ENCODE measurements around the gene TMEM176B. TPM values are rescaled to one million over a fixed set of nuclear protein-coding genes. Genes with fewer than 3 reads are reported as not detected.

TMEM176B gene
- total RNA-seq, 1 experiment from 2014 or later = 2.2 TPM

DNA sequence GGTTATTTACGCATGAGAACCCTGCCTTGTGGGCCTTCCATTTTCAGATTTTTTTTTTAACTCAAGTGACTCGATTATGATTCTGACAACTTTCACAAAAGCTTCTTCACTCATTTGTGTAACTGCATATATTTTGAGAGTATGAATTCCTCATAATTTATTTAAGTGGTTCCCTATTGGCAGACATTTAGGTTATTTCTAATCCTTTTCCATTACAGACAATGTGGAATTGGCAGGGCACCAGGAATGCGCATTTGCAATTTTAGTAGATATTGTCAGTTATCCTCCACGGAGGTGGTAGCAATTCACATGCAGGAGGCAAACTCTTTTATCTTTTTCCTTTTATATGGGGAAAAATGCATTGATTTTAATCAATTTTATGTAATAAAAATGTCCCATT, 2.5 kb downstream of the TMEM176B start:
- intact Hi-C loops (cut with micrococcal nuclease; ENCODE audit: unreplicated experiment) = no loop called here
- DNase-seq (ENCODE audit: low spot score) = peak; percentile 49
- no peak overlapping the region for H3K27ac ChIP-seq (ENCODE audit: low read depth, low read length, poor library complexity, severe bottlenecking)
- H3K9me3 ChIP-seq (ENCODE audit: low read depth, low read length, poor library complexity, severe bottlenecking) = no peaks in the 10 kb centered on the region
- no peak for TF ChIP-seq EZH2 (IDR thresholded peaks at IDR 0.05; ENCODE audit: borderline replicate concordance, low read depth, low read length, poor library complexity, severe bottlenecking)
- TF ChIP-seq, protein P1, sequence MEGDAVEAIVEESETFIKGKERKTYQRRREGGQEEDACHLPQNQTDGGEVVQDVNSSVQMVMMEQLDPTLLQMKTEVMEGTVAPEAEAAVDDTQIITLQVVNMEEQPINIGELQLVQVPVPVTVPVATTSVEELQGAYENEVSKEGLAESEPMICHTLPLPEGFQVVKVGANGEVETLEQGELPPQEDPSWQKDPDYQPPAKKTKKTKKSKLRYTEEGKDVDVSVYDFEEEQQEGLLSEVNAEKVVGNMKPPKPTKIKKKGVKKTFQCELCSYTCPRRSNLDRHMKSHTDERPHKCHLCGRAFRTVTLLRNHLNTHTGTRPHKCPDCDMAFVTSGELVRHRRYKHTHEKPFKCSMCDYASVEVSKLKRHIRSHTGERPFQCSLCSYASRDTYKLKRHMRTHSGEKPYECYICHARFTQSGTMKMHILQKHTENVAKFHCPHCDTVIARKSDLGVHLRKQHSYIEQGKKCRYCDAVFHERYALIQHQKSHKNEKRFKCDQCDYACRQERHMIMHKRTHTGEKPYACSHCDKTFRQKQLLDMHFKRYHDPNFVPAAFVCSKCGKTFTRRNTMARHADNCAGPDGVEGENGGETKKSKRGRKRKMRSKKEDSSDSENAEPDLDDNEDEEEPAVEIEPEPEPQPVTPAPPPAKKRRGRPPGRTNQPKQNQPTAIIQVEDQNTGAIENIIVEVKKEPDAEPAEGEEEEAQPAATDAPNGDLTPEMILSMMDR (conservative IDR thresholded peaks at IDR 0.05; ENCODE audit: low read depth, low read length) = no peak
- peaks cover 23% of the 10 kb centered on the region for H3K4me1 ChIP-seq (ENCODE audit: insufficient read depth, low read length, poor library complexity, severe bottlenecking)
- ChIA-PET POLR2A (ENCODE audit: low non-redundant PET) (no interaction called here), CTCF (no interaction called here)
- no peaks in the 10 kb centered on the region for H3K27me3 ChIP-seq (replicated peaks; ENCODE audit: insufficient read depth, low read depth, low read length, poor library complexity)
- BruUV-seq (replicated peaks) = no TSS peak
- H3K36me3 ChIP-seq (ENCODE audit: insufficient read depth, low read length, poor library complexity, severe bottlenecking) = no peaks in the 10 kb centered on the region
- no peak overlapping the region for H3K4me3 ChIP-seq (ENCODE audit: low read depth, low read length, poor library complexity, severe bottlenecking)

DNA sequence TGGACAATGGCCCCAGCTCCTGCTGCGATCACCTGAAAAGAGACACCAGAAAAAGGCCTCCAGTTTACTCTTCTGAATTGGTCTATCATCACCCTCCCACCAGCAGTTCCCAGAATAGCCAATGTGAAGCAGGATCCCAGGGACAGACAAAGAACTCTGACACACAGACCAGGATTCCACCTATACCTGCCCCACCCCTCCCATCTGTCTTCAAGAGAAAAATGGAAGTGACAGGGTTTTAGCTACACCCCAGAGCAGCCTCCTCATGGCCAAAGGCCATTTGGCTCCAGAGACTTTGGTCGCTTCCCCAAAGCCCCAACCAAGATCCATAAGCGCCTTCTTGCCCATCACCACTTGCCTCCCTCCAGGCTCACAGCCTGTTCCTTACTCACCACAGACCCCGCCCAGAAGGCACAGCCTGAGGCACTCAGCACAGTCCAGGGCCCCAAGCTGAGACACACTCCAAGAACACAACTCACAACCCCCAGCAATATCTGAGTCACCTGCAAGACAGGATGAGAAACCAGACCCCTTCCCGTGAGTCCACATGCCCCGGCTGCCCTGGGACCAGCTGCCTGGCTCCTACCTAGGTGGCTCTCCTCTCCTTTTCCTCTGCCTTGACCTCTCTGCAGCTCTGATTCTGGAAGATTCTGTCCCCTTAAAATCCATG, 6.5 kb downstream of the TMEM176B start:
- peaks cover 33% of the 10 kb centered on the region for H3K4me1 ChIP-seq (ENCODE audit: insufficient read depth, low read length, poor library complexity, severe bottlenecking)
- H3K9me3 ChIP-seq (ENCODE audit: low read depth, low read length, poor library complexity, severe bottlenecking) = no peaks in the 10 kb centered on the region
- ChIA-PET POLR2A (ENCODE audit: low non-redundant PET) (no interaction called here), CTCF (no interaction called here)
- no peak overlapping the region for H3K4me3 ChIP-seq (ENCODE audit: low read depth, low read length, poor library complexity, severe bottlenecking)
- TF ChIP-seq EZH2 (IDR thresholded peaks at IDR 0.05; ENCODE audit: borderline replicate concordance, low read depth, low read length, poor library complexity, severe bottlenecking) = no peak
- TF ChIP-seq, protein P1 (conservative IDR thresholded peaks at IDR 0.05; ENCODE audit: low read depth, low read length) = no peak
- H3K27me3 ChIP-seq (replicated peaks; ENCODE audit: insufficient read depth, low read depth, low read length, poor library complexity) = no peaks in the 10 kb centered on the region
- no peak overlapping the region for H3K27ac ChIP-seq (ENCODE audit: low read depth, low read length, poor library complexity, severe bottlenecking)
- DNase-seq (ENCODE audit: low spot score) = no peak
- no peaks in the 10 kb centered on the region for H3K36me3 ChIP-seq (ENCODE audit: insufficient read depth, low read length, poor library complexity, severe bottlenecking)
- no TSS peak for BruUV-seq (replicated peaks)
- intact Hi-C loops (cut with micrococcal nuclease; ENCODE audit: unreplicated experiment) = no loop called here

DNA sequence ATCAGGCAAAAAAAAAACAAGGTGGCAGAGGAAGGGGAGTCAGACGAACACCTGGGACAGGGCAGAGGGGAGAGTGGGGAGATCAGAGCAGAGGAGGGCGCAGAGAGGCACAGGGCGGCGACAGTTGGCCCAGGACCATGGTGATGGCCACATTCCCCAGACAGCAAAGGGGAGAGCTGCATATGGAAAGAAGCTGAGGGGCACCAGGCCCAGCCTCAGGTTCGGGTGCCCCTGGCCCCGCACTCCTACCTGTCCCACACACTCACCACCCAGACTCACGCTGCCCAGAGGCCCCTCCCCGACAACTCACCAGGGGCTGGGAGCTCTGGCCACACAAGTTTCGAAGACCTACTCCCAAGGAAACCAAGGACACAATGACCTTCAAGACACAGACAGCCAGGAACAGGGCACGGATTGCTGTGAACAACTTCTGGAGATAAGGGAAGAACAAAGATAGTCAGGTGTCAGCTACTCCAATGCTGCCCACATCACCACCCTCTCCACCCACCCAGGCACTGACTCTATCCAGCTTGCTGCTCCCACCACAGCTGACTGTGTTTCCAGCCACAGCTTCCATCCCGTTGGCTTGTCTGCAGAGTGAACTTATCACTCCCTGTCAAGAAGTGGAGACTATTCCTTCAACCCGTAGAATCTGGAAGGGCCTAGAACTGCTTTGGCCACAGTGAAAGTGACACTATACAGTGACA, 8.3 kb downstream of the TMEM176B start:
- peak overlapping the region; percentile 9 for H3K27ac ChIP-seq (ENCODE audit: low read depth, low read length, poor library complexity, severe bottlenecking)
- ChIA-PET CTCF (no interaction called here), POLR2A (ENCODE audit: low non-redundant PET) (no interaction called here)
- no peak for DNase-seq (ENCODE audit: low spot score)
- H3K4me1 ChIP-seq (ENCODE audit: insufficient read depth, low read length, poor library complexity, severe bottlenecking) = peaks cover 40% of the 10 kb centered on the region
- no TSS peak for BruUV-seq (replicated peaks)
- intact Hi-C loops (cut with micrococcal nuclease; ENCODE audit: unreplicated experiment) = no loop called here
- no peaks in the 10 kb centered on the region for H3K27me3 ChIP-seq (replicated peaks; ENCODE audit: insufficient read depth, low read depth, low read length, poor library complexity)
- no peak for TF ChIP-seq EZH2 (IDR thresholded peaks at IDR 0.05; ENCODE audit: borderline replicate concordance, low read depth, low read length, poor library complexity, severe bottlenecking)
- TF ChIP-seq, protein P1 (conservative IDR thresholded peaks at IDR 0.05; ENCODE audit: low read depth, low read length) = no peak
- no peaks in the 10 kb centered on the region for H3K36me3 ChIP-seq (ENCODE audit: insufficient read depth, low read length, poor library complexity, severe bottlenecking)
- no peak overlapping the region for H3K4me3 ChIP-seq (ENCODE audit: low read depth, low read length, poor library complexity, severe bottlenecking)
- no peaks in the 10 kb centered on the region for H3K9me3 ChIP-seq (ENCODE audit: low read depth, low read length, poor library complexity, severe bottlenecking)

All from A673 (cell line).